A673 (cell line): ENCODE results near the gene SLC10A4. TPM values are rescaled to one million over a fixed set of nuclear protein-coding genes. Genes with fewer than 3 reads are reported as not detected.

Experiments
- BruUV-seq: library from RNA; stranded (reverse); fragments of 400-500 nt; replicated peaks from 2 replicates; lab custom pipeline; 2021; lab: Mats Ljungman, UMichigan
- CTCF ChIA-PET: fragments of 300-600 bp; sonication (Branson Sonifier 250); formaldehyde crosslinking; loops from one replicate; lab custom pipeline; 2022; ENCODE audit warnings: antibody characterized with exemption; lab: Charles Lee
- POLR2A ChIA-PET: fragments of 300-600 bp; sonication (Branson Sonifier 250); formaldehyde crosslinking; loops from one replicate; lab custom pipeline; 2022; ENCODE audit warnings: antibody characterized with exemption; ENCODE audit not compliant: low non-redundant PET; lab: Charles Lee
- DNase-seq: peaks from one replicate; pipeline ENCODE4 v3.0.0-alpha.2; 2015; ENCODE audit warnings: low spot score
- H3K27ac ChIP-seq: fragments of 200-600 bp; sonication (generic); 2 replicates; pipeline ENCODE4 v1.5.1; 2016; ENCODE audit warnings: mixed run types, low read depth, mild to moderate bottlenecking, mixed read lengths, antibody characterized with exemption, low read length; ENCODE audit not compliant: poor library complexity, severe bottlenecking
- H3K27me3 ChIP-seq: fragments of 200-600 bp; sonication (generic); replicated peaks from 2 replicates; pipeline ENCODE4 v1.6.1; 2017; ENCODE audit warnings: mixed run types, low read depth, mild to moderate bottlenecking, mixed read lengths, antibody characterized with exemption, low read length; ENCODE audit not compliant: insufficient read depth, poor library complexity
- H3K36me3 ChIP-seq: fragments of 200-600 bp; sonication (generic); 2 replicates; pipeline ENCODE4 v1.6.1; 2016; ENCODE audit warnings: mixed run types, mild to moderate bottlenecking, mixed read lengths, antibody characterized with exemption, low read length; ENCODE audit not compliant: insufficient read depth, poor library complexity, severe bottlenecking
- H3K4me1 ChIP-seq: fragments of 200-600 bp; sonication (generic); 2 replicates; pipeline ENCODE4 v1.6.1; 2017; ENCODE audit warnings: mixed run types, mild to moderate bottlenecking, mixed read lengths, antibody characterized with exemption, low read length; ENCODE audit not compliant: insufficient read depth, poor library complexity, severe bottlenecking
- H3K4me3 ChIP-seq: fragments of 200-600 bp; sonication (generic); 2 replicates; pipeline ENCODE4 v1.5.1; 2016; ENCODE audit warnings: low read depth, mixed run types, mild to moderate bottlenecking, mixed read lengths, low read length; ENCODE audit not compliant: poor library complexity, severe bottlenecking
- H3K9me3 ChIP-seq: fragments of 200-600 bp; sonication (generic); 2 replicates; pipeline ENCODE4 v1.6.1; 2016; ENCODE audit warnings: mixed run types, low read depth, mild to moderate bottlenecking, mixed read lengths, antibody characterized with exemption, low read length; ENCODE audit not compliant: poor library complexity, severe bottlenecking
- CTCF ChIP-seq: fragments of 300-800, 200-600 bp; sonication (generic); conservative IDR thresholded peaks from 2 replicates; pipeline ENCODE4 v1.5.1; 2017; ENCODE audit warnings: low read depth, mild to moderate bottlenecking, antibody characterized with exemption, low read length, moderate library complexity, mixed read lengths
- EZH2 ChIP-seq: fragments of 200-600 bp; sonication (generic); IDR thresholded peaks from 2 replicates; pipeline ENCODE4 v1.6.1; 2017; ENCODE audit warnings: borderline replicate concordance, low read depth, mild to moderate bottlenecking, mixed read lengths, antibody characterized with exemption, low read length; ENCODE audit not compliant: poor library complexity, severe bottlenecking
- intact Hi-C: fragments of 100-400 bp; cut with micrococcal nuclease; formaldehyde crosslinking; loops from one replicate; pipeline ENCODE4 v1.10.0; 2022; ENCODE audit not compliant: unreplicated experiment
- total RNA-seq: library from RNA; stranded (reverse); gene quantifications from 2 replicates; pipeline ENCODE4 v1.2.3, GENCODE V29; 2021

Gene SLC10A4
- total RNA-seq, 1 experiment from 2014 or later: 4.4 TPM

DNA sequence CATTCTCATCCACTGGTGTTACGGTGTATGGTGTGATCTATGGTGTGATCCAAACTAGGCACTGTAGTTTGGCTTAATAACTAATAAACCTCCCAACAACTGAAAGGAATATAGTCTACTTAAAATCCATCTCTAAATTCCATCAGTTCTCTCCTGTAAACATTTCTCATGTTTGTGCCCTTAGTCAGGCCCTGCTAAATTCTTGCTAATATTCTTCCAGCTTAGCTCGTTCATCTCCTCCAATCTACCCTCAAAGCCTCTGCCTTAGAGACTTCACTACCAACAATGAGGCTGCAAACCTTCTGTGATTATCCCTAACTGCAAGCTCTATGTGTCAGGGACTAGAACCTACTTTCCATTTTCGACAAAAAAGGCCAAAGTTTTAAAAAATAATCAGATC is 35.0 kb downstream of the SLC10A4 start:
- TF ChIP-seq CTCF (no peak), EZH2 (no peak)
- Histone ChIP-seq H3K4me1 (no peaks in the 10 kb centered on the region), H3K27me3 (no peaks in the 10 kb centered on the region), H3K36me3 (peaks cover 31% of the 10 kb centered on the region), H3K27ac (no peak overlapping the region), H3K9me3 (no peaks in the 10 kb centered on the region), H3K4me3 (no peak overlapping the region)
- ChIA-PET CTCF (no interaction called here), POLR2A (no interaction called here)
- intact Hi-C loops: no loop called here
- no TSS peak for BruUV-seq
- DNase-seq: no peak

DNA sequence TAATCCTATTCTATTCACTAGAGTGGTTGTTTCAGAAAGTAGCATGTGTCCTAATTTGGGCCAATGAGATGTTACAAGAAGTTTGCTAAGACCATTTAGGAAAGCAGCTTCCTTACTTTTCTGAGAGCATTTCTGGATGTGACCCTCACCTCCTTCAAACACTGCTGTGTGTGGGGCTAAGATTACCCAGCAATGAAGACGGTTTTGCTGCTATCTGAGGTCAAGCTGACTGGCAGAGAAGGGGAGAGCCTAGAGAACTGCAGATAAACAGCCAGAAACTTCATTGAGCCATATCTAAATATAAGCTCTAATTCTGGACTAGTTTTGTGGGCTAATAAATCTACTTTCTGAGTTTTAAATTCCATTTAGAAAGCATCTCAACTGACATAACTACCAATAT is 43.3 kb downstream of the SLC10A4 start:
- POLR2A ChIA-PET: no interaction called here
- no peak for DNase-seq
- H3K27me3 ChIP-seq: no peaks in the 10 kb centered on the region
- CTCF ChIA-PET: no interaction called here
- H3K36me3 ChIP-seq: peaks cover 56% of the 10 kb centered on the region
- no peaks in the 10 kb centered on the region for H3K4me1 ChIP-seq
- intact Hi-C loops: no loop called here
- H3K4me3 ChIP-seq: no peak overlapping the region
- H3K27ac ChIP-seq: no peak overlapping the region
- TF ChIP-seq EZH2 (no peak), CTCF (no peak)
- H3K9me3 ChIP-seq: no peaks in the 10 kb centered on the region
- BruUV-seq: no TSS peak

GRCh38 chr4:48538358-48538757 is 55.2 kb downstream of the SLC10A4 start:
- POLR2A ChIA-PET: no interaction called here
- Histone ChIP-seq H3K4me1 (peaks cover 27% of the 10 kb centered on the region), H3K9me3 (no peaks in the 10 kb centered on the region), H3K27me3 (no peaks in the 10 kb centered on the region), H3K4me3 (no peak overlapping the region), H3K27ac (no peak overlapping the region), H3K36me3 (peaks cover 24% of the 10 kb centered on the region)
- no peak for TF ChIP-seq CTCF
- TF ChIP-seq EZH2: no peak
- CTCF ChIA-PET: no interaction called here
- peak; percentile 11 for DNase-seq
- BruUV-seq: no TSS peak
- intact Hi-C loops: no loop called here

Other genes starting within 250 kb of the SLC10A4 start
- 6.8 and 6.9 TPM in 2 replicates for gene TEC, start 213.5 kb upstream of the SLC10A4 start, total RNA-seq
- 74.0 and 79.1 TPM in 2 replicates for gene SLAIN2, start 141.8 kb upstream of the SLC10A4 start, total RNA-seq
- 0.28 TPM in 1 of 2 replicates, not detected in the other for gene ZAR1, start 6.9 kb downstream of the SLC10A4 start, total RNA-seq